Fibroblast of lung (primary cell): ENCODE measurements around the gene NANS. TPM values are rescaled to one million over a fixed set of nuclear protein-coding genes. Genes with fewer than 3 reads are reported as not detected.

Experiments used
- DNase-seq, 2 donors: peaks; one replicate each; pipeline versions ENCODE4 v3.0.0 to v3.0.0-alpha.2; 2010; ENCODE audit warnings: low read depth in 2 of 2
- H2AFZ ChIP-seq: 2 replicates; pipeline ENCODE4 v1.5.1; 2012; ENCODE audit warnings: low read length, control low read depth, inconsistent platforms
- H3K27ac ChIP-seq: 2 replicates; pipeline ENCODE4 v1.5.1; 2011; ENCODE audit warnings: low read length, control low read depth; ENCODE audit not compliant: insufficient read depth
- H3K27me3 ChIP-seq: 2 replicates; pipeline ENCODE4 v1.5.1; 2011; ENCODE audit warnings: mild to moderate bottlenecking, low read length; ENCODE audit not compliant: control insufficient read depth, insufficient read depth
- H3K36me3 ChIP-seq: 2 replicates; pipeline ENCODE4 v1.5.1; 2011; ENCODE audit warnings: low read length; ENCODE audit not compliant: control insufficient read depth, insufficient read depth
- H3K4me1 ChIP-seq: 2 replicates; pipeline ENCODE4 v1.5.1; 2011; ENCODE audit warnings: low read length; ENCODE audit not compliant: control insufficient read depth, insufficient read depth; ENCODE audit errors: extremely low read depth
- H3K4me2 ChIP-seq: 2 replicates; pipeline ENCODE4 v1.5.1; 2011; ENCODE audit warnings: low read length, control low read depth; ENCODE audit not compliant: insufficient read depth; ENCODE audit errors: extremely low read depth
- H3K4me3 ChIP-seq, 4 experiments: fragments of 200-600 bp in 1 of 4; sonication (generic) in 1 of 4; replicated peaks in 1 of 4; 2 replicates each; pipeline ENCODE4 v1.5.1; 2011 to 2016; ENCODE audit warnings: low read length in 4 of 4, low read depth in 3 of 4, mild to moderate bottlenecking in 3 of 4, control low read depth in 2 of 4, inconsistent platforms in 1 of 4, mixed read lengths in 1 of 4; ENCODE audit not compliant: insufficient read depth in 1 of 4; ENCODE audit errors: control extremely low read depth in 1 of 4
- H3K79me2 ChIP-seq: 2 replicates; pipeline ENCODE4 v1.5.1; 2012; ENCODE audit warnings: mild to moderate bottlenecking, low read length, inconsistent platforms; ENCODE audit not compliant: control insufficient read depth, insufficient read depth
- H3K9ac ChIP-seq: 2 replicates; pipeline ENCODE4 v1.5.1; 2011; ENCODE audit warnings: mild to moderate bottlenecking, low read length, control low read depth; ENCODE audit not compliant: insufficient read depth
- H3K9me3 ChIP-seq: 2 replicates; pipeline ENCODE4 v1.5.1; 2012; ENCODE audit warnings: low read depth, low read length; ENCODE audit not compliant: control insufficient read depth, insufficient read depth
- H4K20me1 ChIP-seq: 2 replicates; pipeline ENCODE4 v1.5.1; 2011; ENCODE audit warnings: low read length; ENCODE audit not compliant: control insufficient read depth, insufficient read depth; ENCODE audit errors: extremely low read depth
- CTCF ChIP-seq, 2 donors: IDR thresholded peaks in 1 of 2; conservative IDR thresholded peaks in 1 of 2; 1 replicate in 1 of 2; 2 replicates in 1 of 2; pipeline ENCODE4 v1.5.1; 2011 to 2012; ENCODE audit warnings: low read length in 2 of 2, control low read depth in 1 of 2, inconsistent platforms in 1 of 2, low read depth in 1 of 2, mild to moderate bottlenecking in 1 of 2
- EZH2 ChIP-seq: IDR thresholded peaks from 2 replicates; pipeline ENCODE4 v1.5.1; 2012; ENCODE audit warnings: low read length, control low read depth, mild to moderate bottlenecking; ENCODE audit errors: missing control alignments
- polyA plus RNA-seq, 2 donors: library from polyadenylated mRNA; depleted of rRNA in 1 of 2; stranded (reverse) in 1 of 2; unstranded in 1 of 2; fragments of >200 nt; gene quantifications; 2 replicates each; pipeline ENCODE4 v1.2.1, GENCODE V29; 2011 to 2012; ENCODE audit warnings: missing spikeins in 1 of 2
- total RNA-seq: library from RNA; depleted of rRNA; stranded (reverse); fragments of >200 nt; gene quantifications from 2 replicates; pipeline ENCODE4 v1.2.1, GENCODE V29; 2014

Gene NANS
- total and polyA plus RNA-seq, 2 donors (not counting 1 experiment from before 2014, with no cell fraction given) = 83.9 to 105 TPM

- no peak for DNase-seq
- Histone ChIP-seq H3K4me3 (no peak overlapping the region), H3K4me2 (no peak overlapping the region), H4K20me1 (no peaks in the 10 kb centered on the region), H3K79me2 (no peaks in the 10 kb centered on the region), H3K4me1 (peaks cover 12% of the 10 kb centered on the region), H3K36me3 (peaks cover 7% of the 10 kb centered on the region), H3K27ac (no peak overlapping the region), H2AFZ (no peak overlapping the region), H3K9me3 (no peaks in the 10 kb centered on the region), H3K27me3 (no peaks in the 10 kb centered on the region), H3K9ac (no peak overlapping the region)
- no peak for TF ChIP-seq EZH2
- TF ChIP-seq CTCF (conservative IDR thresholded peaks at IDR 0.05 in 1 of 2, IDR thresholded peaks at IDR 0.05 in 1 of 2; ENCODE audit: low read depth in 1 of 2, low read length in 2 of 2) = no peak
Measured at GRCh38 chr9:98085058-98085457, 28.5 kb downstream of the NANS start.

- Histone ChIP-seq H2AFZ (no peak overlapping the region), H3K9ac (no peak overlapping the region), H4K20me1 (no peaks in the 10 kb centered on the region), H3K4me3 (no peak overlapping the region), H3K9me3 (no peaks in the 10 kb centered on the region), H3K4me2 (no peak overlapping the region), H3K27me3 (no peaks in the 10 kb centered on the region), H3K79me2 (no peaks in the 10 kb centered on the region), H3K27ac (no peak overlapping the region), H3K36me3 (peaks cover 4% of the 10 kb centered on the region), H3K4me1 (peaks cover 8% of the 10 kb centered on the region)
- TF ChIP-seq CTCF (conservative IDR thresholded peaks at IDR 0.05 in 1 of 2, IDR thresholded peaks at IDR 0.05 in 1 of 2; ENCODE audit: low read depth in 1 of 2, low read length in 2 of 2) (no peak), EZH2 (no peak)
- no peak for DNase-seq
Measured at GRCh38 chr9:98085944-98086343, 29.4 kb downstream of the NANS start.

GRCh38 chr9:98086461-98086860, 29.9 kb downstream of the NANS start:
- Histone ChIP-seq H3K4me3 (no peak overlapping the region), H3K79me2 (no peaks in the 10 kb centered on the region), H4K20me1 (no peaks in the 10 kb centered on the region), H3K27ac (no peak overlapping the region), H3K36me3 (no peaks in the 10 kb centered on the region), H3K9ac (no peak overlapping the region), H3K4me1 (peaks cover 3% of the 10 kb centered on the region), H3K4me2 (no peak overlapping the region), H3K27me3 (no peaks in the 10 kb centered on the region), H2AFZ (no peak overlapping the region), H3K9me3 (no peaks in the 10 kb centered on the region)
- DNase-seq = no peak
- TF ChIP-seq CTCF (conservative IDR thresholded peaks at IDR 0.05 in 1 of 2, IDR thresholded peaks at IDR 0.05 in 1 of 2; ENCODE audit: low read depth in 1 of 2, low read length in 2 of 2) (no peak), EZH2 (no peak)
